HG03558 (cell line): ENCODE results near the gene RBMS3.

Experiments used
- ATAC-seq: cut with Tn5 transposase; IDR thresholded peaks from one replicate; pipeline ENCODE4 v1.9.1; 2021; ENCODE audit warnings: moderate number of reproducible peaks; ENCODE audit not compliant: unreplicated experiment; ENCODE audit errors: extremely low read depth

RBMS3 gene

GRCh38 chr3:29416514-29416913 is 135.6 kb downstream of the RBMS3 start:
- ATAC-seq = no peak

- no peak for ATAC-seq
These were observed 139.2 kb downstream of the RBMS3 start for GRCh38 chr3:29420106-29420505.

GRCh38 chr3:29426302-29427226 is 145.7 kb downstream of the RBMS3 start:
- no peak for ATAC-seq

GRCh38 chr3:29427266-29428103 is 146.6 kb downstream of the RBMS3 start:
- no peak for ATAC-seq

GRCh38 chr3:29429055-29429679 is 148.3 kb downstream of the RBMS3 start:
- no peak for ATAC-seq

- ATAC-seq = no peak
These were observed 149.7 kb downstream of the RBMS3 start for GRCh38 chr3:29430558-29430971.

- no peak for ATAC-seq
These were observed 155.9 kb downstream of the RBMS3 start for GRCh38 chr3:29436612-29437323.

- no peak for ATAC-seq
These were observed 157.7 kb downstream of the RBMS3 start for GRCh38 chr3:29438580-29438979.

- ATAC-seq = no peak
These were observed 159.8 kb downstream of the RBMS3 start for GRCh38 chr3:29440413-29441305.

- no peak for ATAC-seq
These were observed 160.6 kb downstream of the RBMS3 start for GRCh38 chr3:29441422-29441821.

- no peak for ATAC-seq
These were observed 167.2 kb downstream of the RBMS3 start for GRCh38 chr3:29447946-29448627.

GRCh38 chr3:29451920-29452319 is 171.0 kb downstream of the RBMS3 start:
- ATAC-seq = no peak

GRCh38 chr3:29452934-29453283 is 172.0 kb downstream of the RBMS3 start:
- ATAC-seq = no peak

- no peak for ATAC-seq
These were observed 172.6 kb downstream of the RBMS3 start for GRCh38 chr3:29453284-29454001.

GRCh38 chr3:29454161-29454611 is 173.3 kb downstream of the RBMS3 start:
- ATAC-seq = no peak

GRCh38 chr3:29456901-29457300 is 176.0 kb downstream of the RBMS3 start:
- ATAC-seq = no peak

GRCh38 chr3:29463304-29463703 is 182.4 kb downstream of the RBMS3 start:
- no peak for ATAC-seq

- ATAC-seq = no peak
These were observed 185.0 kb downstream of the RBMS3 start for GRCh38 chr3:29465836-29466235.
